Lower leg skin (tissue), 4 donors: Measurements from ENCODE around the gene GRAMD4. TPM values are rescaled to one million over a fixed set of nuclear protein-coding genes. Genes with fewer than 3 reads are reported as not detected.
A peak's percentile ranks its signal among the peaks of the same experiment; 100 is the strongest.

Experiments
- DNase-seq, 2 donors: peaks; one replicate each; pipeline ENCODE4 v3.0.0-alpha.2; 2019; ENCODE audit warnings: low spot score in 2 of 2
- H3K4me3 ChIP-seq: fragments of 200-600 bp; sonication (generic); 2 replicates; pipeline ENCODE4 v1.5.1; 2017; ENCODE audit warnings: mild to moderate bottlenecking, low read depth; ENCODE audit not compliant: poor library complexity, severe bottlenecking
- CTCF ChIP-seq, 3 donors: fragments of 450-650 bp; IDR thresholded peaks; one replicate each; pipeline ENCODE4 v1.5.1; 2016; ENCODE audit warnings: antibody characterized with exemption in 3 of 3, mild to moderate bottlenecking in 3 of 3, moderate library complexity in 2 of 3
- POLR2A ChIP-seq, 2 donors: fragments of 450-650 bp; IDR thresholded peaks; one replicate each; pipeline ENCODE4 v1.6.1; 2016 to 2017; ENCODE audit warnings: antibody characterized with exemption in 2 of 2, mild to moderate bottlenecking in 1 of 2, moderate library complexity in 1 of 2
- WGBS, 2 donors: methylation state at CpG; one replicate each; pipeline ENCODE4 v1.1.5; 2018; 5-methylcytosine and 5-hydroxymethylcytosine counted together
- intact Hi-C: fragments of 100-400 bp; cut with DNase I; formaldehyde crosslinking; loops from one replicate; pipeline ENCODE4 v1.15.0; 2023; ENCODE audit warnings: low total_unique reads
- total RNA-seq, 4 donors: library from RNA; depleted of rRNA; stranded (reverse); fragments of >200 nt; gene quantifications; one replicate each; pipeline ENCODE4 v1.1.0, GENCODE V29; 2016

Gene GRAMD4
- total RNA-seq, 4 donors from 2014 or later = 78.7 to 136 (median 117) TPM

- no peak overlapping the region for H3K4me3 ChIP-seq
- DNase-seq = no peak
- intact Hi-C loops = no loop called here
- TF ChIP-seq POLR2A (IDR thresholded peaks at IDR 0.05) = no peak
- no peak for TF ChIP-seq CTCF (IDR thresholded peaks at IDR 0.05)
- 59 to 66% methylated on average over 11 of the region's 11 CpGs for WGBS, 2 donors
Measured at GRCh38 chr22:46590334-46590733, 29.9 kb upstream of the GRAMD4 start.

GRCh38 chr22:46591930-46592329 is 28.3 kb upstream of the GRAMD4 start:
- no peak overlapping the region for H3K4me3 ChIP-seq
- no peak for DNase-seq
- no peak for TF ChIP-seq CTCF (IDR thresholded peaks at IDR 0.05)
- no peak for TF ChIP-seq POLR2A (IDR thresholded peaks at IDR 0.05)
- intact Hi-C loops = no loop called here
- 83 to 87% methylated on average over 5 to 8 of the region's 8 CpGs for WGBS, 2 donors

- WGBS, 2 donors = 33 to 47% methylated on average over 13 of the region's 13 CpGs
- TF ChIP-seq POLR2A (IDR thresholded peaks at IDR 0.05) = no peak
- no peak for TF ChIP-seq CTCF (IDR thresholded peaks at IDR 0.05)
- no peak overlapping the region for H3K4me3 ChIP-seq
- peak in 1 of 2 donors; percentile 88 for DNase-seq
- intact Hi-C loops = no loop called here
Measured at GRCh38 chr22:46592390-46592872, 27.8 kb upstream of the GRAMD4 start.

DNA sequence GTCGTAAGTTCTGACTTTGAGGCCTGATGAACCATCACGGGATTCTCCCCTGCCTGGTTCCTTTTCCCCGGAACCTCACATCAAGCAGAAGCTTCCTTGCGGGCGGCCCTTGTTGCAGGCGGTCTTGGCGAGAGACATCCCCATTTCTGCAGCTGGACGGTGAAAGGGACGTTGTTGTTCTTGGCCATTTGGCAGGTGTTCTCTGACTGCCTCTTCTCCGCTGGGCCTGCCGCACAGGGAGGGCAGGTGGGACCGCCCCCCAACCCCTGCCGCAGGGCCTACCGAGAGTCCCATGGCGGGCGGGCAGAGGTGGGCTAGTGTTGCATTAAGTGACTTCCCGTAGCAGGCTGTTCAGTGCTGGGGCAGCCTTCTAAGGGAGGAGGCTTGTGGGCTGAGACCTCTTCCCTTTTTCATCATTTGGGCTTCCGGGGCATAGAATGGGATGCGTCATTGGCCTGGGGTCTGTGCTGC is 26.9 kb upstream of the GRAMD4 start:
- TF ChIP-seq POLR2A (IDR thresholded peaks at IDR 0.05) = no peak
- no peak for TF ChIP-seq CTCF (IDR thresholded peaks at IDR 0.05)
- no peak overlapping the region for H3K4me3 ChIP-seq
- peak in 1 of 2 donors; percentile 49 for DNase-seq
- intact Hi-C loops = no loop called here
- WGBS, 2 donors = 88 to 91% methylated on average over 17 to 19 of the region's 19 CpGs

DNA sequence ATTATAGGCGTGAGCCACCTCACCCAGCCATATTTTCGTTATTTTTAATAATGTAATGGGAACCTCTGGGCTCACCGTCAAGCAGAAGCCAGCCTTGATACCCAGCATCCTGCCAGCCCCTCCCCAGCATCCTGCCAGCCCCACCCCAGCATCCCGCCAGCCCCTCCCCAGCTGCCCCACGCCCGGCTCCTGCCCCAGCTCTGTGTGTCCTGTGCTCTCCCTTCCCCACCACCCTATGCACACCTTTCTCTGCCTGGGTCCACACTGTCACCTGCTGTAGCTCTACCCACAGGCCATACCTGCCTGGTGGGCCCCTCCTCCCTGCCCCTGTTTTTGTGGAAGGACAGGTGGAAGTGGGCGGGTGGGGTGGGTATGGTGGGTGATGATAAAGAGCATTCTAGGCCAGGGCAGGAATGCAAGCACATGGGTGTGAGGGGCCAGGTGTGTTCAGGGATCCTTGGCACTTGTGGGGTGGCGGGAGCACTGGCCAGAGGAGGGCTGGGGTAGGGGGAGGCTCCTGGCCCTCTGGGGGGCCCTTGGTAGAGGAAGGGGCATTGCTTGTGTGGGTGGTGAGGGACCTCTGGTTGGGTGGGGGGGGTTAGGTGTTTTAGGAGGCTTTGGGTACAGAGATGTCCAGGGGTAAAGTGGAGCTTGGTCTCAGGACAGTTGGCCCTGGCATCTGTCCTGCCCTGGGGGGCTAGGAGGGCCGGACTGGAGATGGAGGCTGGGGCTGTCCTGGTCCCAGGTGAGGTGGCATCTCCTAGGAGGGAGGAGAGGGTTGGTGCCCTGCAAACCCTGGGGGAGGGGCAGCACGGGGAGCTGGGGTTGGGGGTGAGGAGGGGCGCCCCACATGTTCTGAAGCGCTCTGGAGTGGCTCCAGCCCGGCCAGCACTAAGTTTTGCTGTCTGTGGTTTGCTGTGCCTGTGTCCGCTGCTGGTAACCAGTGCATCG is 25.9 kb upstream of the GRAMD4 start:
- intact Hi-C loops = no loop called here
- 81 to 83% methylated on average over 14 to 15 of the region's 15 CpGs for WGBS, 2 donors
- TF ChIP-seq POLR2A (IDR thresholded peaks at IDR 0.05) = no peak
- no peak for TF ChIP-seq CTCF (IDR thresholded peaks at IDR 0.05)
- DNase-seq = no peak
- H3K4me3 ChIP-seq = no peak overlapping the region
